Stimulated activated CD4-positive, alpha-beta T cell treated with anti-CD3 and anti-CD28 coated beads, Interleukin-1b, Interleukin-23, amount 100 ng/mL, for 1 hour (primary cell): ENCODE measurements around the gene PITRM1.

Experiments used
- DNase-seq, 2 donors: peaks; one replicate each; pipeline ENCODE4 v3.0.0-alpha.2; 2020; ENCODE audit warnings: low read depth in 2 of 2

The PITRM1 gene

GRCh38 chr10:3140280-3140679 is 32.3 kb downstream of the PITRM1 start:
- DNase-seq = no peak

GRCh38 chr10:3139216-3139910 is 33.2 kb downstream of the PITRM1 start:
- DNase-seq = no peak

- no peak for DNase-seq
Observed at GRCh38 chr10:3137958-3138726, 34.4 kb downstream of the PITRM1 start.

GRCh38 chr10:3136763-3137611 is 35.6 kb downstream of the PITRM1 start:
- no peak for DNase-seq

GRCh38 chr10:3136336-3136735 is 36.2 kb downstream of the PITRM1 start:
- DNase-seq = no peak

GRCh38 chr10:3135006-3135405 is 37.6 kb downstream of the PITRM1 start:
- no peak for DNase-seq

- no peak for DNase-seq
Observed at GRCh38 chr10:3133948-3134347, 38.6 kb downstream of the PITRM1 start.

GRCh38 chr10:3132036-3133025 is 40.3 kb downstream of the PITRM1 start:
- DNase-seq = no peak

GRCh38 chr10:3131098-3131497 is 41.5 kb downstream of the PITRM1 start:
- no peak for DNase-seq

GRCh38 chr10:3129581-3130340 is 42.8 kb downstream of the PITRM1 start:
- no peak for DNase-seq

GRCh38 chr10:3128379-3129130 is 44.0 kb downstream of the PITRM1 start:
- DNase-seq = no peak

- DNase-seq = no peak
Observed at GRCh38 chr10:3127921-3128320, 44.7 kb downstream of the PITRM1 start.

GRCh38 chr10:3126741-3127346 is 45.7 kb downstream of the PITRM1 start:
- DNase-seq = no peak

GRCh38 chr10:3126249-3126648 is 46.3 kb downstream of the PITRM1 start:
- no peak for DNase-seq

- no peak for DNase-seq
Observed at GRCh38 chr10:3125527-3126170, 46.9 kb downstream of the PITRM1 start.

GRCh38 chr10:3124412-3125175 is 48.0 kb downstream of the PITRM1 start:
- DNase-seq = no peak

- no peak for DNase-seq
Observed at GRCh38 chr10:3123571-3124411, 48.8 kb downstream of the PITRM1 start.
